Natural killer cell (primary cell): Measurements from ENCODE around the gene RGS3. TPM values are rescaled to one million over a fixed set of nuclear protein-coding genes. Genes with fewer than 3 reads are reported as not detected.

Experiments used
- ATAC-seq, 3 donors: fragments of 150-1000 bp in 2 of 3; fragments of 200-7000 bp in 1 of 3; cut with Tn5 transposase; 1 replicate in 1 of 3; 2 replicates in 2 of 3; pipeline ENCODE4 v1.10.0; 2021; ENCODE audit warnings: mild to moderate bottlenecking in 2 of 3, moderate library complexity in 2 of 3
- DNase-seq, 2 donors: peaks; one replicate each; pipeline versions ENCODE4 v3.0.0 to v3.0.0-alpha.2; 2013 to 2021; ENCODE audit warnings: mixed read lengths in 1 of 2
- H3K27ac ChIP-seq: one replicate; pipeline ENCODE4 v1.5.1; 2013; ENCODE audit warnings: mild to moderate bottlenecking, low read length
- H3K27me3 ChIP-seq: one replicate; pipeline ENCODE4 v1.6.1; 2013; ENCODE audit warnings: low read length; ENCODE audit not compliant: control insufficient read depth, insufficient read depth
- H3K36me3 ChIP-seq: one replicate; pipeline ENCODE4 v1.6.1; 2013; ENCODE audit warnings: low read length; ENCODE audit not compliant: control insufficient read depth, insufficient read depth
- H3K4me1 ChIP-seq: one replicate; pipeline ENCODE4 v1.6.1; 2013; ENCODE audit warnings: low read length; ENCODE audit not compliant: control insufficient read depth, insufficient read depth
- H3K4me3 ChIP-seq: one replicate; pipeline ENCODE4 v1.5.1; 2013; ENCODE audit warnings: low read length
- H3K9me3 ChIP-seq: one replicate; pipeline ENCODE4 v1.6.1; 2013; ENCODE audit warnings: low read length; ENCODE audit not compliant: control insufficient read depth, insufficient read depth
- H3K27ac Mint-ChIP-seq, 2 donors: one replicate each; pipeline ENCODE4 v1.8.0; 2022; ENCODE audit warnings: mild to moderate bottlenecking in 2 of 2, mixed read lengths in 2 of 2, moderate library complexity in 1 of 2
- H3K27me3 Mint-ChIP-seq, 2 donors: one replicate each; pipeline ENCODE4 v1.8.0; 2022; ENCODE audit warnings: low read depth in 2 of 2, mixed read lengths in 2 of 2
- H3K36me3 Mint-ChIP-seq: one replicate; pipeline ENCODE4 v1.8.0; 2022; ENCODE audit warnings: mixed read lengths
- H3K4me1 Mint-ChIP-seq, 2 donors: one replicate each; pipeline ENCODE4 v1.8.0; 2022; ENCODE audit warnings: mixed read lengths in 2 of 2
- H3K4me3 Mint-ChIP-seq: one replicate; pipeline ENCODE4 v1.8.0; 2022; ENCODE audit warnings: mild to moderate bottlenecking, moderate library complexity, mixed read lengths
- H3K9me3 Mint-ChIP-seq, 2 donors: one replicate each; pipeline ENCODE4 v1.8.0; 2022; ENCODE audit warnings: mixed read lengths in 2 of 2
- CTCF ChIP-seq: fragments of 200-600 bp; IDR thresholded peaks from one replicate; pipeline ENCODE4 v1.8.0; 2022; ENCODE audit warnings: antibody characterized with exemption
- WGBS: methylation state at CpG from one replicate; pipeline ENCODE4 v1.1.7; 2013; ENCODE audit warnings: missing lambda C conversion rate; ENCODE audit not compliant: insufficient coverage; 5-methylcytosine and 5-hydroxymethylcytosine counted together
- intact Hi-C: fragments of 100-400 bp; cut with micrococcal nuclease; formaldehyde crosslinking; loops from one replicate; pipeline ENCODE4 v1.14.2; 2022
- total RNA-seq, 4 donors: library from RNA; stranded (reverse); fragments of 120-200 nt in 1 of 4; gene quantifications; one replicate each; pipeline versions ENCODE4 v1.2.3 to v1.2.4, GENCODE V29; 2013 to 2022

Gene RGS3
- total RNA-seq, 3 donors from 2014 or later (not counting 1 experiment from before 2014, with no cell fraction given) = 148 to 269 (median 190) TPM

- intact Hi-C loops = no loop called here
- no peaks in the 10 kb centered on the region for H3K9me3 Mint-ChIP-seq
- H3K27ac Mint-ChIP-seq = no peak overlapping the region
- no peaks in the 10 kb centered on the region for H3K9me3 ChIP-seq
- H3K36me3 Mint-ChIP-seq = no peaks in the 10 kb centered on the region
- peaks cover 6 to 9% of the 10 kb centered on the region in 2 donors for H3K27me3 Mint-ChIP-seq
- no peak overlapping the region for H3K4me3 ChIP-seq
- no peak for TF ChIP-seq CTCF
- DNase-seq (no peak), ATAC-seq (no peak)
- no peaks in the 10 kb centered on the region for H3K4me1 Mint-ChIP-seq
- WGBS = 89% methylated on average over 5 of the region's 5 CpGs
- H3K36me3 ChIP-seq = no peaks in the 10 kb centered on the region
- no peaks in the 10 kb centered on the region for H3K4me1 ChIP-seq
- H3K27ac ChIP-seq = no peak overlapping the region
- H3K27me3 ChIP-seq = no peaks in the 10 kb centered on the region
- H3K4me3 Mint-ChIP-seq = no peak overlapping the region
These were observed 172.1 kb downstream of the RGS3 start for GRCh38 chr9:113635586-113635985.

- Histone ChIP-seq H3K36me3 (no peaks in the 10 kb centered on the region), H3K4me1 (no peaks in the 10 kb centered on the region), H3K27me3 (no peaks in the 10 kb centered on the region), H3K9me3 (no peaks in the 10 kb centered on the region), H3K4me3 (no peak overlapping the region), H3K27ac (no peak overlapping the region)
- no peaks in the 10 kb centered on the region for H3K36me3 Mint-ChIP-seq
- intact Hi-C loops = no loop called here
- no peaks in the 10 kb centered on the region for H3K4me1 Mint-ChIP-seq
- H3K9me3 Mint-ChIP-seq = no peaks in the 10 kb centered on the region
- H3K27me3 Mint-ChIP-seq = peaks cover 6 to 9% of the 10 kb centered on the region in 2 donors
- H3K27ac Mint-ChIP-seq = no peak overlapping the region
- no peak overlapping the region for H3K4me3 Mint-ChIP-seq
- TF ChIP-seq CTCF = no peak
- DNase-seq = no peak
- no peak for ATAC-seq
- WGBS = 89% methylated on average over 10 of the region's 10 CpGs
These were observed 172.6 kb downstream of the RGS3 start for GRCh38 chr9:113636165-113636564.

- ATAC-seq = no peak
- WGBS = 92% methylated on average over 6 of the region's 6 CpGs
- Histone ChIP-seq H3K4me3 (no peak overlapping the region), H3K4me1 (no peaks in the 10 kb centered on the region), H3K27me3 (no peaks in the 10 kb centered on the region), H3K27ac (no peak overlapping the region), H3K36me3 (no peaks in the 10 kb centered on the region), H3K9me3 (no peaks in the 10 kb centered on the region)
- H3K27me3 Mint-ChIP-seq = peaks cover 6 to 7% of the 10 kb centered on the region in 2 donors
- no peak for TF ChIP-seq CTCF
- H3K4me3 Mint-ChIP-seq = no peak overlapping the region
- no peaks in the 10 kb centered on the region for H3K4me1 Mint-ChIP-seq
- intact Hi-C loops = no loop called here
- H3K9me3 Mint-ChIP-seq = no peaks in the 10 kb centered on the region
- no peak for DNase-seq
- no peak overlapping the region for H3K27ac Mint-ChIP-seq
- no peaks in the 10 kb centered on the region for H3K36me3 Mint-ChIP-seq
These were observed 173.2 kb downstream of the RGS3 start for GRCh38 chr9:113636693-113637092.

GRCh38 chr9:113638490-113638889 is 175.0 kb downstream of the RGS3 start:
- no peaks in the 10 kb centered on the region for H3K4me1 Mint-ChIP-seq
- H3K36me3 ChIP-seq = no peaks in the 10 kb centered on the region
- no peak overlapping the region for H3K27ac Mint-ChIP-seq
- WGBS = 94% methylated on average over 7 of the region's 7 CpGs
- H3K9me3 ChIP-seq = no peaks in the 10 kb centered on the region
- peaks cover 4% of the 10 kb centered on the region in 2 donors for H3K27me3 Mint-ChIP-seq
- H3K9me3 Mint-ChIP-seq = no peaks in the 10 kb centered on the region
- no peaks in the 10 kb centered on the region for H3K36me3 Mint-ChIP-seq
- H3K4me3 ChIP-seq = no peak overlapping the region
- ATAC-seq (no peak), DNase-seq (no peak)
- H3K4me1 ChIP-seq = no peaks in the 10 kb centered on the region
- no peaks in the 10 kb centered on the region for H3K27me3 ChIP-seq
- TF ChIP-seq CTCF = no peak
- intact Hi-C loops = no loop called here
- no peak overlapping the region for H3K4me3 Mint-ChIP-seq
- H3K27ac ChIP-seq = no peak overlapping the region
